GM21737 (cell line): Measurements from ENCODE around the gene BICC1.

ENCODE experiments used
- ATAC-seq: cut with Tn5 transposase; IDR thresholded peaks from one replicate; pipeline ENCODE4 v1.9.1; 2021; ENCODE audit warnings: mild to moderate bottlenecking, moderate library complexity; ENCODE audit not compliant: unreplicated experiment

The BICC1 gene

DNA sequence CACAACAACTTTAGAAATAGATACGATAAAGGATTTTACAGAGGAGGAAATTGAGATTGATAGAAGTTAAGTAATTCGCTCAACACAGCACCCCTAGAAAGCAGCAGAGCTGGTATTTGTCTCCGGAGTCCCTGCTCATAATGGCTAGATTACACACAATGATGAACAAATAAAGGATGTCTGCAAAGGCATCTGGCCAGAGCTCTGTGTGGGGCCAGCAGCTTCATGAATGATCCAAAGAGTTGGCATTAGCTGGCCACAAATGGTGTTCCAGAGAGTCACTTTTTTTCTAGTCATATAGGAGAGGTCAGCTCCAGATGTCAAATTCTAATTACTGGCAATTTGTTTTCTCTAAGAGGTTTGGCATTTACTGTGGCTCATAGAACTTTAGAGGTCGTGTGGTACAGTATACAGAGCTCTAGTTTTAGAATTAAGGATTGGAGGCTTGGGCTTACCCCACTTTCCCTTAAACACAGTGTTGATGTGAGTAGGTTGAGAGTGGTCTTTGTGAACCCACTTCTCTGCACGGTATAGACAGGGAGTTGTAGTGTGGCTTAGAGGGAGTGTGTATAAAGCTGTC is 186.2 kb downstream of the BICC1 start:
- no peak for ATAC-seq

GRCh38 chr10:58700591-58700990 is 187.9 kb downstream of the BICC1 start:
- ATAC-seq, result no peak

DNA sequence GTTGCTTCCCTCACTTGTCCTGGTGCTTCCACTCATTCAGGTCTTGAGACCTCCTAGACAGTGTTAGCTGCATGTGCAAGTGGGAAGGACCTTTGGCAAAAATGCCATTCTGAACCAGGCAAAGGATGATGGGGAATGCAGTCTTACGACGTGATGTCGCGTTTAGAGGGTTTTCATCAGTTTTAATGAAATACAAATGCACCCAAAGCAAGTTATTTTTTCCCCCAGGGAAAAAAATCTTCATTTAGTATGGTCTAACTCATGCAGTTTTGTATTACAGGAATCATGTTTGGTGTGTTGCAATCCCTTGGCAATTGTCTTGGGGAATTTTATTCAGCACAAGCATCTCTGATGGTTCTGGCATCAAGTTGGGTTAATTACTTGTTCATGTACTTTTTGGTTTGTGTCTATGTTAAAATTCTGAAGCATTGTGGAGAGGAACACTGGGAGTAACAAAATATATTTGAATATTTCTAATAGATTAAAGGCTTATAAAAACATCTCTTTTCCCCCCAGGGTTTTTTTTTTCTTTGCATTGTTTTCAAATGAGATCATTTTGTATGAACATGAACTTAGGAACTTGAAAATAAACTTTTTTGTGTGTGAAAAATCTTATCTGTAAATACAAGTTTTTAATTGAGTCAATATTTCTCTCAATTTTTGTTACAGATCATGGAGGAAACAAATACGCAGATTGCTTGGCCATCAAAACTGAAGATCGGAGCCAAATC is 188.9 kb downstream of the BICC1 start:
- no peak for ATAC-seq

DNA sequence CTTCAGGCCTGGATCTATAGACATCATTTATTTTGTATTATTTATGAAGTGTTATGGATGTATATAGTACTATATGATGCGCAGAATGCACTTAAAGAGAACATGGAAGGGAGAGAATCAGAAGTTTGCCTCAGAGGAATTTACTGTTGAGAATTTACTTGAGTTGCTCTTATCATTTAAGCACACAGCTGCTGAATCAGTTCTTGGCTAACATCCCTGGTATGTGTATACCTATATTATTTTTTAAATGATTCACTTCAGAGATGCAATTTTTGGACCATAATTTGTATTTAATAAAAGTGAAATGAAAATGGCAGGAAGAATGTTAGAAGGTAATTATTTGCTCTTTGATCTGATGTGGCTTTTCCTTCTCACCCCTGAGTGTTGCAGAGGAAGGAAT is 191.6 kb downstream of the BICC1 start:
- ATAC-seq, result no peak

DNA sequence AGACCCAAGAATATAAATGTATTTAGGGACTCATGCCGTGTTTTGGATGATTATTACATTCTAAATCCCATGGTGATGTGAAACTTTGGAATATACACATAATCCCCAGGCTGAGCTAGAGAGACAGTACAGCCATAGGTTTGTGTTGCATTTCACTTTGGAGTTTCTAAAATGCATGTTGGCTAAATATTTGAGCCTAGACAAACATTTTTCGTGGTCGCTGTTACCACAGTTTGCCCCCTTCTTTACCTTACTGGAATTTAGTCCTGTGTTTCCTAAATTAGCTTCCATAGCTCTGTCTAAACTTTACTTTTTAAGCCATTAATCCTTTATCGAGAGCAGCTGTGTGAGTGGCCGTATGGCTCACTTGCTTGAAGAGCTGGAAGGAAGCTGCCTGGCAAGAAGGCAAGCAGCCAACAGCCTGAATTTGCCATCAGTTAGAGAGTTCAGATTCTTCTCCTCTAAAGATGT is 192.0 kb downstream of the BICC1 start:
- ATAC-seq, result no peak

- no peak for ATAC-seq
Observed at GRCh38 chr10:58706836-58707235, 194.2 kb downstream of the BICC1 start.

DNA sequence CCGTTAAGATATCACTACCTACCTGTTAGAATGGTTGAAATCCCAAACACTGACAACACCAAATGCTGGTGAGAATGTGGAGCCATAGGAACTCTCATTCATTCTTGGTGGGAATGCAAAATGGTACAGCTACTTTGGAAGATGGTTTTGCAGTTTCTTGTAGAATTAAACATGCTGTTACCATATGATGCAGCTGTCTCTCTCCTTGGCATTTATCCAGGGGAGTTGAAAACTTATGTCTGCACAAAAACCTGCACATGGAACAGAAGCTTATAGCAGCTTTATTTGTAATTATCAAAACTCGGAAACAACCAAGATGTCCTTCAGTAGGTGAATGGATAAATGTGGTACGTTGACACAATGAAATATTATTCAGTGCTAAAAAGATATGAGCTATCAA is 199.5 kb downstream of the BICC1 start:
- ATAC-seq, result no peak

GRCh38 chr10:58712982-58713381 is 200.3 kb downstream of the BICC1 start:
- no peak for ATAC-seq

DNA sequence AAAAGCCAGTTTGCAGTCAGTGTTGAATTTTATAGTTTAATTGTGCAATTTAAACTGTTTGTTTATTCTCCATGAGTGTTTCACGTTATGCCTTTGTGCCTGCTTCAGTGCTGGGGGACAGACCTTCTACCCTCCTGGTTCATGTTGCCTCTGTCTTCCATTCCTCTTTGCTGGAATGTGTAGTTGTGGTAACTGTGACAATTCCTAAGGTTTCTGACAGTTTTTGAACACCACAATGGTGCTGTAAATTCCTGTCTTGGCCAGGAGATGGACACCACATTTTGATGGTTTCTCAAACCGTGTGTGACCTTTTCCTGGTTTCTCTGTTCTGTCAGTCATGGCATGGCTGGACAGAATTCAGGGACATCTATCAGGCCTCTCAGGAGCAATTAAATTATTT is 201.7 kb downstream of the BICC1 start:
- ATAC-seq, result no peak

DNA sequence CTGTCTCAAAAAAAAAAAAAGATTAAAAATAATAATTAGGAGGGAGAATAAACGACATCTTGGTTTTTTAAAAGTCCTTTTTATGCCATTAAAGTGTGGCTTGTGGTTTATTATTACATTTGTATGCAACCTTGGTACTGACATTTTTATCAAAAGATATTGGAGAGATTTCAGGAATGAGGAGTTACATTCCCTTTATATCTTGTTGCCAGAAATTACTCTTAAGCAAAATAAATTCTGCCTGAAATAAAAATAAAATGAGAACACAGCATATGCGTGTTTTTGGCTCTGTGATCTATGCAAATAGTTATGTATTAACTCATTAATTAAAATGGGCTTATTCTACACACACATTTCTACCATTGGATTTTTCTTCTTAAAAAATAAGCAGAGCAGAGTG is 202.4 kb downstream of the BICC1 start:
- ATAC-seq, result no peak

- no peak for ATAC-seq
Observed at GRCh38 chr10:58718596-58718995, 205.9 kb downstream of the BICC1 start.

DNA sequence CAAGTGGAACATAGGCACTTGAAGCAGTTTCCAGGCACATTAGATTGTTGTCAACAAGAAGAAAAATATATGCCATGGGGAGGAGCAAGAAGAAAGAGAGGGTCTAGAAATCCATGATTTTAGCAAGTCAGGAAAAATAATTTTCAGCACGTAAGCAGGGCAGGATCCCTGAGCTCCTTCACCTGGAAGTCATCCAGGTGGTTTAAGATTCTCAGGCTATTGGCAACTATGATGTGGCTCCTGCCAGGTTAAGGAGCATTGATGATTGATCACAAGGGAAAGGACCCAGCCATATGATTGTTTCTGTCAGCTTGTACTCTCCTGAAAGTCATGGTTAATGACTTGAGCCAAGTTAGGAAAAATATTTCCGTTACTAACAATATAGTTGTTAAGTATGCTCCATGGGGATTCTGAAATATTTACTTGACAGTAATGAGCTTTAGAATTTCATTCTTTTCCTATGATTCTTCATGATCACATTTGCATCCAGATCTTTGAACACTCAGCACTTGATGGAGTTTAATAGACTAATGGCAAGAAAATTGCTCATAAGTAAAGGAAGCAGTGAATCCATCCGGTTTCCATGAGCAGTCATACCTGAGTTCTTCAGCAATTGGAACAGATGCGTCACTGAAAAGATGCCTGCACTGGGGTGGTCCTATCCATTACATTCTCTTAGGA is 209.1 kb downstream of the BICC1 start:
- ATAC-seq, result no peak

- no peak for ATAC-seq
Observed at GRCh38 chr10:58723186-58723585, 210.5 kb downstream of the BICC1 start.

DNA sequence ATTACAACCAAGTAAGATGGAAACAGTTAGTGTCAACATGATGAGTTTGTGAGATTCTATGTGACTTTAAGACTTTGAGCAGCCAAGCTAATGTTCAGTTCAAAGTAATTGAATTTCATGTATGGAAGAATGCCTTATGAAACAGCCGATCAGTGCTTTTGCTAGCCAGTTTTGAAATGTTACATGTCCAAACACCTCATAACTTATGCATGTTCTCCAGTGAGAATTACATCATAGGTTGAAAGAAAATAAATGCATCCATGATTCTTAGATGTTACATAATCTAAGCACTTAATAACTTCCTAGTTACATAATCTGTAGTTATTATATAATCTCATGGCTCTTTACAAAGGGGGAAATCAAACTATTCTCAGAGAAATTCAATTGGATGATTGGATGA is 211.3 kb downstream of the BICC1 start:
- ATAC-seq, result no peak

- ATAC-seq, result no peak
Observed at GRCh38 chr10:58724781-58725180, 212.1 kb downstream of the BICC1 start.

DNA sequence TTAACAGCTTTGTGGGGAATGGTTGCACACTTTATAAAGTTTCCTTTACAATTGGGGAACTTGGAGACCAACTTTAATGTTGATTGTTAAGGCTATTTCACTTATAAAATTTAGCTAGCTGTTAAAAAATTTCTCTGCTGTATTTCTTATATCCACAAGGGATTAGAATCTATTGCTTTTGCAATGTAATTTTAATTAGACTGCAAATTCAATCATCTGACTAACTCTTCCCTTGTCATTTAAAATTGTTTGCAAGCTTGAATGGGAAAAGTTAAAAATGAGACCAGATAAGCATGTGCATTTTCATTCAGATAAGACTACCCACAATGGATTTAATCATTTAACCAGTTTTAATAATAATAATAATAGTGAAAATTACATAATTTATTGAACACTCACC is 213.2 kb downstream of the BICC1 start:
- ATAC-seq, result no peak

DNA sequence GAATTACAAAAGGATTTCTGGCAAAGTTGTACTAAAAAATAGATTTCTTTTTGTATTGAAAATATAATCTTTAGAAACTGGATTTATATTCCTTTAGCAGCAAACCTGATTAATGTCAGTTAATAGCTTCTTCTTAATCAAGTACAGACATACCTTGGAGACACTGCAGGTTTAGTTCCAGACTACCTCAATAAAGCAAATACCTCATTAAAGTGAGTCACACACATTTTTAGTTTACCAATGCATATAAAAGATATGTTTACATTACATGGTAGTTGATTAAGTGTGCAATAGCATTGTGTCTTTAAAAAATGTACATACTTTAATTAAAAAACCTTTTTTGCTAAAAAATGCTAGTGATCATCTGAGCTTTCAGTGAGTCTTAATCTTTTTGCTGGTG is 215.0 kb downstream of the BICC1 start:
- no peak for ATAC-seq

- no peak for ATAC-seq
Observed at GRCh38 chr10:58731276-58731675, 218.6 kb downstream of the BICC1 start.

DNA sequence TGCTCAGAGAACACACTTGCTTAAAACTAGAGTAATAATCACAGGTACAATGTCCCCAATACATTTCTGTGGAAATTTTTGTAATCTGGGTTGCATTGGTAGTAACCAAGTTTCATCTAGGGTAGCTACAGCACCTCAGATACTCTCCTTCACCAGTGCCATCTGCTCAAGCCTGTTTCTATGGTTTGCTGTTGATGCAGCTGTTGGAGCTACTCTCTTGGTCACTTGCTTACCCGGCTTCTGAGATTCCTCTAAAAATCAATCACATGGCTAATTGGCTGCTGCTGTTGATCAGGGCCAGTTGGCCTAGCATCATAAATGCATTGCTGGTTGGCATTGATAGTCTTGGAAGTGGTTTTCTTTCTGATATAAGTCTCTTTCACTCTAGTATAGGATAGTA is 220.8 kb downstream of the BICC1 start:
- ATAC-seq, result no peak

DNA sequence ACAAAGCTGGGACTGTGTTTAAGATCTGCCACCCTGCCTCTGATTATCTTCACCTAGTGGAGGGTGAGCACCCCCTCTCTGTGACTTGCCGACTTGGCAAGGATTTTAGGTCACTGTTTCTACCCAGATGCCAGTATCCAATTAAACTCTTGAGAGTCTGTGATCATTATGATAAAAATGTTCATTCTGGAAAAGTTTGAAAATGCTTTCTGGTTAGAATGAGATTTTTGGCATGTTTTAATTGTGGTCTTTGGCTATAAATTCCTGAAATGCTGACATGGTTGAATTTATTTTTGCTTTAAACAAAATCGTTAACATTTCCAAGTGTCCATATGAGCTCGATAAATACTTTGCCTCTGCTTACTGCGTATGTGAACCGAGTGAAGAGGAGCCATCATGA is 221.4 kb downstream of the BICC1 start:
- no peak for ATAC-seq

GRCh38 chr10:58734664-58735063 is 222.0 kb downstream of the BICC1 start:
- no peak for ATAC-seq

DNA sequence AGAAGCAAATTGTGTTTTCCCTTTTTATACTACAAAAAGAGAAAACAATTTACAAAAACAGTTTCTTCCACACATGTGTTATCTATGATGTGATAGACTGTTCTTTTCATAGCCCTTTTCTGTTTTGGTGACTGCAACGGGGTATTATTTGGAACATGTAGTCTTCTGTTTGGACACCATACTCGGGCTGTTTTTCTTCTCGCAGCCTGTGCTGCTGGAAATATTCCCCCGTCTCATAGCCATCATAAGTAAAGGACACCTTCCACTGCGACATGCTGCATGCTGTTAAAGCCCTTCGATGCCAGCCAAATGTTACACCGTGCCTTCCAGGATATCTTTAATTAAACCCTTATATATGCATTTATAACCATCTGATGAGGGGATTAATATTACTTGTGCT is 222.4 kb downstream of the BICC1 start:
- no peak for ATAC-seq
